Renal pelvis (tissue), 4 donors: ENCODE results near the gene HOXD11. TPM values are rescaled to one million over a fixed set of nuclear protein-coding genes. Genes with fewer than 3 reads are reported as not detected.

Experiments used
- DNase-seq: peaks from one replicate; pipeline ENCODE4 v3.0.0-alpha.2; 2013
- polyA plus RNA-seq, 3 donors: library from polyadenylated mRNA; unstranded; fragments of 120-200 nt; gene quantifications; one replicate each; pipeline ENCODE4 v1.2.1, GENCODE V29; 2013; ENCODE audit not compliant: insufficient read length in 3 of 3

HOXD11 gene
- polyA plus RNA-seq, 3 donors = 56.2 to 72.4 (median 64.8) TPM

- DNase-seq = peak; percentile 94
These were observed 23.3 kb downstream of the HOXD11 start for GRCh38 chr2:176130147-176130956.

- DNase-seq = no peak
These were observed 24.1 kb downstream of the HOXD11 start for GRCh38 chr2:176130957-176131847.

- no peak for DNase-seq
These were observed 24.7 kb downstream of the HOXD11 start for GRCh38 chr2:176131848-176132158.

DNA sequence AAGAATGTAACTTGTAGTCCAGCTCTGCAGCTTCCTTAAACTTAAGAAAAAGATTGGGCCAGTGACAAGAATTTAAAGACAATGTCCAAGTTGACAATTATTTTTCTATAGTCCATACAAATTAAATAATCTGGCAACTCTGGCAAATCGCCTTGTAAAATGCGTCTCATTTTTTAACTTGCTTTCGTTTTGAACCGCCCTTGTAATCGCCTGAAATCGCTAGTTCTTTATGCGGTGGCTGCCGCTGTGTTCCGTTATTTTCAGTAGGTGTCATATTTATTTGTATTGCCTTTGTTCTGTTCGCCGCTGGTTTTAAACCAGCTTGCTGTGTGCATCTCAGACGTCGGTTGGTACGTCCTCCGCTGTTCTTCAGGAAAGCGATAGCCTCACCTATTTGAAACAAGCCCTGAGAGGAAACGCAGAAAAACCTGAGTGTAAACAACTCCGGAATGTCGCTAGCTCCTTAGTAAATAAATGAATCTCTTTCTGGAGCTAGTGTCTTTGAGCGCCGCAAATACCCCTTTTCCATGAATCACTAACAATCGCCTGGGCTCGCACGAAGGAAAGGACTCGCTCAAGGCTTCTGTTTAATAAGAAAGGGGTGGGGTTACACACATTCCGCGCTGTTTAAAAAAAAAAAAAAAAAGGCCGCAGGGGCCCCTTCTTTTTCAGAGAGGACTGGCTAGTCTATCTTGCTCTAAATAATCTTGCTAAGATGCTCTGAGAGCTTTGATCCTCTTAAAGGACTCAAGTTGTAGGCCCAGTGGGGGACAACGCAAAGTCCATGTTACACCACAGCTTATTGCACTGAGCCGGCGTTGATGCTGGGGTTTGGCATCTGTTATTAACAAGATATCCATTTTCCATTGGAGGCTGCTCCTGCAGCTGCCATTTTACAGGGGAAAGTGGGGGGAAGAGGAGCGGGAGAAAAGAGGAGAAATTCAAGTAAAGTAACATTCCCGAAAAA is 25.4 kb downstream of the HOXD11 start:
- DNase-seq = no peak

DNA sequence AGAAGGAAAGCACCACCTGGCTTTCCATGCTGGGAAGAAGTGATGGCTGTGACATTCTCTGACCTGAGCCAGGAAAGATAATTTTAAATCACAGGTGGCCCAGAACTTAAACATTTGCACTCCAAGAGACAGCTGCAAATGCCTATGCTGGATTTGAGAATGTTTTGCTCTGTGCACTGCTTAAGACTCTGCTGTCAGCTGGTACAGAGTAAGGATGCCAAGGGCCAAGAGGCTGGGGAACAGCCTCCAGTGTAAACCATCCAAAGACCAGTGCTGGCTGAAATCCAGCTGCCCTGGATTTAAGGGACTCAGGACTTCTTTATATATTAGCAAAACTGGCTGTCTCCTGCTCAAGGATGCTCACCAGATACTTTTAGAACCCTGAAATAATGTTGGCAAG is 26.3 kb downstream of the HOXD11 start:
- no peak for DNase-seq

GRCh38 chr2:176134035-176134434 is 27.0 kb downstream of the HOXD11 start:
- no peak for DNase-seq

DNA sequence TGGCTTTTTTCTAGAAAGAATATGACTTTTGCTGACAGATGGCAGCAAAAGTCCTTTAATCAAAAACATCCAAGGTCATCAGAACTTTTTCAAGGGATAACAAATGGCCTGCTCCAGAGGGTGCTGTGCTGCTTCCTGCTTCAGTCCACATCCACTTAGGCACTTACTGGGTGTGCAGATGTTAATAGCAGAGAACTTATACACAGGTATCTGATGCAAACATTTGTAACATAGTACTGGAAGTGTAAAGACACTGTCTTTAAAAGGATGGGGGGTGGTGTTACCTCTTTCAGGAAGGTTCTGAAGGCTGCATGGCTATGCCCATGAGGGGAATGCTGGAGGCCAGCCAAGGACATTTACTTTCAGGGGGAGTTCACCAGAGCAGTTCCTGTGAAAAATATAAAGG is 28.0 kb downstream of the HOXD11 start:
- peak; percentile 82 for DNase-seq

DNA sequence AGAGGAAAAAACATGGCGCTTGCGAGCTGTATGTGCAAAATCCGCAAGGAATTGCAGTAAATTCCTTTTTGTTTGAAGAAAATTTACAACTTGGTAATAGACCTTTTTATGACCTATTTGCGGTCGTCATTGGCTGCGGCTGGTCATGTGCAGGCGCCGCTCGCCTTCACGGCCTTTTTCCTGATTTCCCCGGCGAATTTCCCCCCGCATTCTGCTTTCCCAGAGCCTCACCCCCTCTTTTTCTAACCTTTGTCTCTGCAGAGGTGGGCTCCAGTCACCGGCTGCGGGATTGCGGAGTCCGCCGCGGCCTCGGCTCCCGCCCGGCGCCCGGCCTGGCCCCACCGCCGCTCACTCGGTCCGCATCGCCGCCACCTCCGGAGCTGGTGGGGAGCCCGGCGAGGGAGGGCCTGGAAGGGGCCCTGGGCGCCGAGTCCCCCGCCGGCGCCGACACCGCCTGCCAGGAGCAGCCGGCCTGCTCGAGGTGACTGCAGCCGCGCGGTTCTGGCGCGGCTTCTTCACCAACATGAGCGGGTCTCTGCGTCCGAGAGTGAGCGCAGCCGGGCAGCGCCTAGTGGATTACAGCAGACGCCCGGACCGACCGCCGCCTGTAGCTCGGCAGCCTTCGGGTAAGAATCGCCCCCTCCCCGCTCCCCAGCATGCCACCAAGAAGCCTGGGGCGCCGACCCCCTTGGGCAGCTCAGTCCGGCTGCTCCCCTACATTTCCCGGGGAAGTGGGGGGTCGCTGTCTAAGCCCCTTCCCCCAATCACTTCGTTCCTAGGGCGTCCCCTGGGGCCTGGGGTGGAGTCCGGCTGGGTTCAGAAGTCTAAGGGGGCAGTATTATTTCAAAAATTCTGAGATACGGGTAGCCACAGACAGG is 29.5 kb downstream of the HOXD11 start:
- DNase-seq = peak; percentile 91

- DNase-seq = no peak
These were observed 30.1 kb downstream of the HOXD11 start for GRCh38 chr2:176137252-176137580.

DNA sequence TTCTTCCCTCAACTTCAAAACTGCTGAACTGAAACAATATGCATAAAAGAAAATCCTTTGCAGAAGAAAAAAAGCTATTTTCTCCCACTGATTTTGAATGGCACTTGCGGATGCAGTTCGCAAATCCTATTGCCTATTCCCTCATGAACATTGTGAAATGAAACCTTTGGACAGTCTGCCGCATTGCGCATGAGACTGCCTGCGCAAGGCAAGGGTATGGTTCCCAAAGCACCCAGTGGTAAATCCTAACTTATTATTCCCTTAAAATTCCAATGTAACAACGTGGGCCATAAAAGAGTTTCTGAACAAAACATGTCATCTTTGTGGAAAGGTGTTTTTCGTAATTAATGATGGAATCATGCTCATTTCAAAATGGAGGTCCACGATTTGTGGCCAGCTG is 30.8 kb downstream of the HOXD11 start:
- no peak for DNase-seq

- DNase-seq = peak; percentile 80
These were observed 31.4 kb downstream of the HOXD11 start for GRCh38 chr2:176138526-176138922.

DNA sequence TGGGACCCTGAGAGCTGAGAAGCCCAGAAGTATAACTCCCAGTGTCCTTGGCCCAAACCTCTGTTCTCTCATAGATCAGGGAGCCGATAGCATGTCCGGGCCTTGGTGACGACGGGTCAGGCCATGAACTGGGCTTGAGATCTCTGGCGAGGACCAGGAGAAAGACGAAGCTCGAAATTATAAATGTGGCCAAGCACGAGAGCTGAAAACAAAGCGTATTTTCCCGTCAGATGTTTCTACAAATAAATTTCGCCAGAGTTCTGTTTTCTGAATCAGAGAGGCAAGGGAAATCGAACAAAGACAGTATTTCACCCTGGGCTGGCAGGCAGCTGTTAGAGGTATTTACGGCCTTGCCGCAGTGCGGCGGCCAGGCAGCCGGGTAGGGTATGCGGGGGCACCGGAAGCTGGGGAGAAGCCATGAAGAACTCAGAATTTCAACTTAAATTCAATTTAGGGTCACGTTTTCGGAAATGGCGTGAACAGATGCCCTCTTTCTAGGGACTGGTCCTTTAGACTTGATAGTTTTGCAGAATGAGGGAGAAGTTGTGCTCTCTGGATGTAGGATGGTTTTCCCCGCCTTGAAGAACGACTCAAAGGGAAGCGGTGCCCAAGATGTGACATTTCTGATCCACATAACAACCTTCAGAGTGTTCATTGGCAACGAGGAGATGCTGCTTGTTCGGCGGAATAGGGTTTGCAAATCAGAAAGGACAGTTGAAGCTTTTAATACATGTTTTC is 32.0 kb downstream of the HOXD11 start:
- DNase-seq = no peak

DNA sequence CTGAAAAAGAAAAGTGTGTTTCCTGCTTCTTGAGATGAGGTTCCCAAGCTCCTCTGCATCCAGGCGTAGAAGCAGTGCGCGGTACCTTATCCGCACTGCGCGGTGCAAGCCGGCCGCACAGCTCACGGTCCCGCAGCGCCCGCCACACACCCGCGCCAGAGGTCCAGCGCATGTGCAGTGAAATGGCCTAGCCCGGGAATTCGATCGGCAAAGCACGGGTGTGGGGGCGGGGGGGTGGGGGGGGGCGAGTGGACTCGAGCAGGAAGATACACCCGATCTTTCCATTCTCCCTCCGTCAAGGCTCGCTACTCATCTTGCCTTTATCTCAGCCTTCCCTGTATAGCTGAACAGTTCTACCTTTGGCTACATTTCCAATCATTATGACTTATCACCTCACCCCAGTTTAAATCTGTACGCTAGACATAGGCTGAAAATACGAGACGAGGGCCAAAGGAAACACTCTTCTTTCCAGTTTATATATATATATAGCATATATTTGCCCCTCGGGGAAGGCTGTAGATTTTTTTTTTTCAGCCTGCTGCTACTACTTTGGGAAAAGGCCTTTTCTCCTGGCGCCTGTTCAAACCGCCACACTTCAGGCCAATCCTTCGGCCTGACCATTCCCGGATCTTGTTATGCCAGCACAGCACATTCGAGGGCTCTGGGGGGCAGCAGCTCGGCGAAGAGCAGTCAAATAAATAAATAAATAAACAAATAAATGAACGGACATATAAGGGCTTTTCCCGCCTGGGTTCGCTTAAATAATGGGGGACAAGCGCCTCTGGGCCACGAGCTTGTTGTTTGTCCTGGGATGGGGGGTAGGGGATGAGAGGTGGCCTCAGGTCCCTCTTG is 32.8 kb downstream of the HOXD11 start:
- DNase-seq = no peak

DNA sequence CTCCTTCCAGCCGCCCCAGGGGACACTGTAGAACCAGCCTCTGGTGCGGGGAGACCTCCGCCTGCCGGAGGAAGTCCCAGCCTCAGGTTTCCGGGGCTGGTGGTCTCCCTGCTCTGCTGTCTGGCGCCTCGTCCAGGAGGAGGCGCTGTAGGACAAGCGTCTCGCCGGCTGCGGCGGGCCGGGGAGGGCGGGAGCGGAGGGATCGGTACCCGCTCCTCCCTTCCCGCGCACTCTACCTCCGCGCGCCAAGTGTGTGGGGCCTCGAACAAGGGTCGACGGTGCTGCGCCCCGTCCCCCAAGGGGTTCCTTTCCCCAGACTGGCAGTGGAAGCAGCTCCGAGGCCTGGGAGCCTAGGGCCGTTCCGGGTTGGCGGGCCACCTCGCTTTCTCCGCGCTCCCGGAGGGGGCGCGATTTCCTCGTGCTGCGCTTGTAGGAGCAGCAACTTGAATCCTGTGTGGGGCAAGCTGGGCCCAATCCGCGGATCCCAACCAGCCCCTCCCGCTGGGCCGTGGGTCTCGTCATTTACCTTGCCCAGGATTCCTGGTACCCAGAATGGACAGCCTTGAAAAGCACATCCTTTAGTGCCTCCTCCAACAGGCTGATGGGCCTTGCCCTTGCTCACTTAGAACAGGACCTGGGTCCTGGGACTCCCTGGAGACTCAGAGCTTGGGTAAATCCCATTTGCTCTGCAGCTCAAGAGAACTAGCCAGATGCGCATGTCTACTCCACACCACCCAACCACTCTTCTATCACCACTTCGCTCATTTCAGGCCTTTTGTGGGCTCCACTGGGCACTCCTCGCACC is 33.6 kb downstream of the HOXD11 start:
- peak; percentile 91 for DNase-seq

DNA sequence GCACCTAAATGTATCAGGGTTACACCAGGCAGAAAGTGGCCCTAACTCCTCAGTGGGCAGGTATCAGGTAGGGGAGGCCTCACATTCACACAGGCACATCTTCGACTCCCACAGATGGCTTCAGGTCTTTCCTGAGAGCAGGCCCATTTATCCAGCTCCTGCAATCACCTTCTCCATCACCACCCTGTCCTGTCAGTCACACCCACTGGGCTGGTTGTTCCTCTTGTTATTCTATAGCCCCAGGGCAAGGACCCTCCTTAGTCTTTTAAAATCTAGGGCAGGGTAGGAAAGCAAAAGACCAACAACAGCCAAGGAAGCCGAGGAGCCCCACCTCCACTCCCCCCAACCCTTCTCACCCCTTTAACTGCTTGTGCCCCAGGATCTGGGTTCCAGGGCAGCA is 35.2 kb downstream of the HOXD11 start:
- no peak for DNase-seq

- DNase-seq = no peak
These were observed 38.2 kb downstream of the HOXD11 start for GRCh38 chr2:176145085-176145969.

GRCh38 chr2:176146101-176146500 is 39.0 kb downstream of the HOXD11 start:
- DNase-seq = peak; percentile 86
